NT2/D1 (cell line): ENCODE data around the gene MTHFD2L.
"Not testable (repeated sequence)": the region's sequence is repeated elsewhere in the genome, so short reads cannot be mapped to it uniquely, and the experiment has no call there.

Experiments used
- DNase-seq: peaks from one replicate; pipeline ENCODE4 v3.0.0-alpha.2; 2011; ENCODE audit warnings: low read depth, low spot score
- H3K27me3 ChIP-seq: 2 replicates; pipeline ENCODE4 v1.6.0; 2011; ENCODE audit warnings: mild to moderate bottlenecking; ENCODE audit not compliant: insufficient read length, insufficient read depth
- H3K36me3 ChIP-seq: 2 replicates; pipeline ENCODE4 v1.6.1; 2011; ENCODE audit warnings: mild to moderate bottlenecking, low read length, mixed read lengths; ENCODE audit not compliant: insufficient read depth, insufficient read length
- H3K4me1 ChIP-seq: 2 replicates; pipeline ENCODE4 v1.5.1; 2011; ENCODE audit not compliant: insufficient read depth, insufficient read length
- H3K4me3 ChIP-seq: 2 replicates; pipeline ENCODE4 v1.5.1; 2011; ENCODE audit warnings: low read depth; ENCODE audit not compliant: insufficient read length
- H3K9ac ChIP-seq: 2 replicates; pipeline ENCODE4 v1.6.0; 2011; ENCODE audit warnings: low read depth; ENCODE audit not compliant: insufficient read length
- H3K9me3 ChIP-seq: 2 replicates; pipeline ENCODE4 v1.5.1; 2011; ENCODE audit warnings: mild to moderate bottlenecking, low read length; ENCODE audit not compliant: insufficient read depth
- SUZ12 ChIP-seq: IDR thresholded peaks from 2 replicates; pipeline ENCODE4 v1.6.1; 2011; ENCODE audit not compliant: insufficient read length, insufficient read depth; ENCODE audit errors: extremely low read depth
- YY1 ChIP-seq: IDR thresholded peaks from 2 replicates; pipeline ENCODE4 v1.6.1; 2011; ENCODE audit not compliant: insufficient read length, insufficient read depth
- ZNF274 ChIP-seq: IDR thresholded peaks from 2 replicates; pipeline ENCODE4 v1.6.1; 2011; ENCODE audit warnings: mild to moderate bottlenecking, low read depth, low read length

The MTHFD2L gene

GRCh38 chr4:74197080-74197479, 39.2 kb downstream of the MTHFD2L start:
- TF ChIP-seq ZNF274 (no peak), YY1 (no peak), SUZ12 (no peak)
- H3K4me1 ChIP-seq: no peaks in the 10 kb centered on the region
- no peak overlapping the region for H3K4me3 ChIP-seq
- no peak for DNase-seq
- H3K9me3 ChIP-seq: no peaks in the 10 kb centered on the region
- H3K9ac ChIP-seq: no peak overlapping the region
- H3K27me3 ChIP-seq: no peaks in the 10 kb centered on the region
- no peaks in the 10 kb centered on the region for H3K36me3 ChIP-seq

- no peaks in the 10 kb centered on the region for H3K4me1 ChIP-seq
- H3K9me3 ChIP-seq: no peaks in the 10 kb centered on the region
- no peaks in the 10 kb centered on the region for H3K36me3 ChIP-seq
- TF ChIP-seq ZNF274: no peak
- TF ChIP-seq SUZ12: no peak
- TF ChIP-seq YY1: no peak
- H3K9ac ChIP-seq: no peak overlapping the region
- no peak overlapping the region for H3K4me3 ChIP-seq
- no peaks in the 10 kb centered on the region for H3K27me3 ChIP-seq
- DNase-seq: no peak
These were observed 44.2 kb downstream of the MTHFD2L start for GRCh38 chr4:74202062-74202586.

- Histone ChIP-seq H3K4me1 (no peaks in the 10 kb centered on the region), H3K9ac (no peak overlapping the region), H3K9me3 (no peaks in the 10 kb centered on the region), H3K36me3 (no peaks in the 10 kb centered on the region), H3K27me3 (no peaks in the 10 kb centered on the region), H3K4me3 (no peak overlapping the region)
- no peak for DNase-seq
- TF ChIP-seq SUZ12: no peak
- TF ChIP-seq ZNF274: no peak
- no peak for TF ChIP-seq YY1
These were observed 45.5 kb downstream of the MTHFD2L start for GRCh38 chr4:74203467-74203866.

- Histone ChIP-seq H3K4me3 (no peak overlapping the region), H3K9me3 (no peaks in the 10 kb centered on the region), H3K36me3 (no peaks in the 10 kb centered on the region), H3K9ac (no peak overlapping the region), H3K4me1 (no peaks in the 10 kb centered on the region), H3K27me3 (no peaks in the 10 kb centered on the region)
- no peak for DNase-seq
- TF ChIP-seq YY1 (no peak), SUZ12 (no peak), ZNF274 (no peak)
These were observed 47.1 kb downstream of the MTHFD2L start for GRCh38 chr4:74205046-74205445.

- TF ChIP-seq ZNF274 (no peak), SUZ12 (no peak), YY1 (no peak)
- DNase-seq: no peak
- H3K27me3 ChIP-seq: no peaks in the 10 kb centered on the region
- no peak overlapping the region for H3K4me3 ChIP-seq
- no peaks in the 10 kb centered on the region for H3K4me1 ChIP-seq
- no peaks in the 10 kb centered on the region for H3K9me3 ChIP-seq
- H3K9ac ChIP-seq: no peak overlapping the region
- H3K36me3 ChIP-seq: no peaks in the 10 kb centered on the region
These were observed 47.6 kb downstream of the MTHFD2L start for GRCh38 chr4:74205559-74205958.

GRCh38 chr4:74206088-74206825, 48.3 kb downstream of the MTHFD2L start:
- TF ChIP-seq ZNF274 (no peak), YY1 (no peak), SUZ12 (no peak)
- Histone ChIP-seq H3K9me3 (no peaks in the 10 kb centered on the region), H3K27me3 (no peaks in the 10 kb centered on the region), H3K4me1 (no peaks in the 10 kb centered on the region), H3K4me3 (no peak overlapping the region), H3K9ac (no peak overlapping the region), H3K36me3 (no peaks in the 10 kb centered on the region)
- no peak for DNase-seq

GRCh38 chr4:74214457-74215159, 56.7 kb downstream of the MTHFD2L start:
- not testable (repeated sequence) for H3K4me1 ChIP-seq, H3K4me3 ChIP-seq, H3K36me3 ChIP-seq, H3K27me3 ChIP-seq, H3K9me3 ChIP-seq, H3K9ac ChIP-seq
- peak; percentile 13 for DNase-seq

- not testable (repeated sequence) for DNase-seq, H3K36me3 ChIP-seq, H3K27me3 ChIP-seq, H3K4me1 ChIP-seq, H3K9me3 ChIP-seq, H3K9ac ChIP-seq, H3K4me3 ChIP-seq
These were observed 57.3 kb downstream of the MTHFD2L start for GRCh38 chr4:74215236-74215635.
